PC-3 (cell line): ENCODE results near the gene TMEM233. TPM values are rescaled to one million over a fixed set of nuclear protein-coding genes. Genes with fewer than 3 reads are reported as not detected.

Experiments used
- ATAC-seq: fragments of 200-7000 bp; cut with Tn5 transposase; 2 replicates; pipeline ENCODE4 v1.9.1; 2020; ENCODE audit warnings: mild to moderate bottlenecking, moderate library complexity
- BruUV-seq: library from RNA; stranded (reverse); fragments of 400-500 nt; replicated peaks from 2 replicates; lab custom pipeline; 2021; lab: Mats Ljungman, UMichigan
- CTCF ChIA-PET: fragments of 300-600 bp; sonication (Branson Sonifier 250); formaldehyde crosslinking; loops from one replicate; lab custom pipeline; 2022; ENCODE audit warnings: antibody characterized with exemption; lab: Charles Lee
- POLR2A ChIA-PET: fragments of 300-600 bp; sonication (Branson Sonifier 250); formaldehyde crosslinking; loops from one replicate; lab custom pipeline; 2022; ENCODE audit warnings: antibody characterized with exemption; ENCODE audit not compliant: unreplicated experiment; lab: Charles Lee
- DNase-seq: peaks from one replicate; pipeline ENCODE4 v3.0.0-alpha.2; 2015
- H2AFZ ChIP-seq: fragments of 300-600 bp; sonication (generic); 2 replicates; pipeline ENCODE4 v1.6.0; 2016; ENCODE audit warnings: antibody characterized with exemption, low read length
- H3F3A ChIP-seq: fragments of 300-600 bp; sonication (generic); one replicate; pipeline ENCODE4 v1.6.0; 2017; ENCODE audit warnings: antibody characterized with exemption, low read length, control low read depth, mild to moderate bottlenecking; ENCODE audit not compliant: unreplicated experiment
- H3K27ac ChIP-seq: fragments of 300-600 bp; sonication (generic); 2 replicates; pipeline ENCODE4 v1.5.1; 2016; ENCODE audit warnings: mild to moderate bottlenecking, low read length
- H3K27me3 ChIP-seq: fragments of 300-600 bp; sonication (generic); 2 replicates; pipeline ENCODE4 v1.6.1; 2016; ENCODE audit warnings: low read length, mixed read lengths
- H3K36me3 ChIP-seq: fragments of 300-600 bp; sonication (generic); 2 replicates; pipeline ENCODE4 v1.6.1; 2016; ENCODE audit warnings: low read depth, mixed run types, low read length, mixed read lengths
- H3K4me1 ChIP-seq: fragments of 300-600 bp; sonication (generic); 2 replicates; pipeline ENCODE4 v1.5.1; 2016; ENCODE audit warnings: low read length; ENCODE audit not compliant: insufficient read depth
- H3K4me2 ChIP-seq: fragments of 300-600 bp; sonication (generic); 2 replicates; pipeline ENCODE4 v1.6.0; 2016; ENCODE audit warnings: low read length
- H3K4me3 ChIP-seq: fragments of 300-600 bp; sonication (generic); 2 replicates; pipeline ENCODE4 v1.5.1; 2016; ENCODE audit warnings: mild to moderate bottlenecking, low read length, mixed read lengths
- H3K79me2 ChIP-seq: fragments of 300-600 bp; sonication (generic); 2 replicates; pipeline ENCODE4 v1.6.1; 2017; ENCODE audit warnings: low read length, mixed read lengths
- H3K9ac ChIP-seq: fragments of 300-600 bp; sonication (generic); 2 replicates; pipeline ENCODE4 v1.6.0; 2016; ENCODE audit warnings: mild to moderate bottlenecking, low read length
- H3K9me2 ChIP-seq: fragments of 300-600 bp; sonication (generic); replicated peaks from 2 replicates; pipeline ENCODE4 v1.6.1; 2016; ENCODE audit warnings: mixed run types, low read length, mixed read lengths
- H3K9me3 ChIP-seq: fragments of 300-600 bp; sonication (generic); 2 replicates; pipeline ENCODE4 v1.6.1; 2016; ENCODE audit warnings: low read length, mixed read lengths
- H4K20me1 ChIP-seq: fragments of 300-600 bp; sonication (generic); 2 replicates; pipeline ENCODE4 v1.6.1; 2016; ENCODE audit warnings: low read length, mixed read lengths
- EZH2 ChIP-seq: fragments of 300-600 bp; sonication (generic); IDR thresholded peaks from one replicate; pipeline ENCODE4 v1.6.1; 2017; ENCODE audit warnings: antibody characterized with exemption, mild to moderate bottlenecking, low read length; ENCODE audit not compliant: unreplicated experiment
- EZH2phosphoT487 ChIP-seq: fragments of 300-600 bp; sonication (generic); IDR thresholded peaks from 2 replicates; pipeline ENCODE4 v1.6.1; 2018; ENCODE audit warnings: mild to moderate bottlenecking, antibody characterized with exemption, low read length, borderline replicate concordance
- intact Hi-C: fragments of 100-400 bp; cut with micrococcal nuclease; formaldehyde crosslinking; loops from 2 replicates; pipeline ENCODE4 v1.9.0; 2023
- total RNA-seq: library from RNA; depleted of rRNA; stranded (reverse); fragments of >200 nt; gene quantifications from 2 replicates; pipeline ENCODE4 v1.2.3, GENCODE V29; 2014
- TF ChIP-seq, protein P1 (sequence below): fragments of 300-600 bp; sonication (generic); conservative IDR thresholded peaks from 2 replicates; pipeline ENCODE4 v1.5.1; 2017; ENCODE audit warnings: antibody characterized with exemption, low read depth, mild to moderate bottlenecking, low read length

TMEM233 gene
- total RNA-seq, 1 experiment from 2014 or later: not detected

DNA sequence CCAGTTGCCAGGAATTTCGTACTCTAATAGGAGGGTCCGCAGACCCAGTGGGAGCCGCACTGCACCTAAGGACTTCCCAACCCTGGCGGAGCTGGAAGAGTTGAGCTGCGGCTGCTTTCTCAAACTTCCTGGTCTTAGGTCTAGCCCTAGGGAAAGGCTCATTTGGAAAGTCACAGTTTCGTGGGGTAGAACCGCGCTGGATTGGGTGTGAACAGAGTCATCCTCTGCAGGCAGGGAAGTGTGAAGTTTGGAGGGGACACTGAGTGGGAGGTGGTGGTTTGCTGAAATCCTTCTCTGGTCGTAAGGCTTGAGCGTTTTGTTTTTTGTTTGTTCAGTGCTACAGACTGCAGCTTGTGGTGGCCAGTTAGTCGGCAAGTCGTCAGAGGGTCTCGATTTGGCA, 93.2 kb downstream of the TMEM233 start:
- Histone ChIP-seq H3K9me3 (no peaks in the 10 kb centered on the region), H3K27me3 (no peaks in the 10 kb centered on the region), H3K9me2 (no peaks in the 10 kb centered on the region), H3K9ac (no peak overlapping the region), H3K4me2 (no peak overlapping the region), H3K4me3 (no peak overlapping the region), H3K27ac (no peak overlapping the region), H3F3A (no peaks in the 10 kb centered on the region), H2AFZ (no peak overlapping the region), H4K20me1 (no peaks in the 10 kb centered on the region), H3K79me2 (no peaks in the 10 kb centered on the region), H3K36me3 (peaks cover 22% of the 10 kb centered on the region; the same call in 1 of the 2 replicates), H3K4me1 (peaks cover 10% of the 10 kb centered on the region)
- ATAC-seq: no peak
- CTCF ChIA-PET: no interaction called here
- no TSS peak for BruUV-seq
- intact Hi-C loops: no loop called here
- no peak for DNase-seq
- TF ChIP-seq EZH2phosphoT487 (no peak), EZH2 (no peak)
- TF ChIP-seq, protein P1, sequence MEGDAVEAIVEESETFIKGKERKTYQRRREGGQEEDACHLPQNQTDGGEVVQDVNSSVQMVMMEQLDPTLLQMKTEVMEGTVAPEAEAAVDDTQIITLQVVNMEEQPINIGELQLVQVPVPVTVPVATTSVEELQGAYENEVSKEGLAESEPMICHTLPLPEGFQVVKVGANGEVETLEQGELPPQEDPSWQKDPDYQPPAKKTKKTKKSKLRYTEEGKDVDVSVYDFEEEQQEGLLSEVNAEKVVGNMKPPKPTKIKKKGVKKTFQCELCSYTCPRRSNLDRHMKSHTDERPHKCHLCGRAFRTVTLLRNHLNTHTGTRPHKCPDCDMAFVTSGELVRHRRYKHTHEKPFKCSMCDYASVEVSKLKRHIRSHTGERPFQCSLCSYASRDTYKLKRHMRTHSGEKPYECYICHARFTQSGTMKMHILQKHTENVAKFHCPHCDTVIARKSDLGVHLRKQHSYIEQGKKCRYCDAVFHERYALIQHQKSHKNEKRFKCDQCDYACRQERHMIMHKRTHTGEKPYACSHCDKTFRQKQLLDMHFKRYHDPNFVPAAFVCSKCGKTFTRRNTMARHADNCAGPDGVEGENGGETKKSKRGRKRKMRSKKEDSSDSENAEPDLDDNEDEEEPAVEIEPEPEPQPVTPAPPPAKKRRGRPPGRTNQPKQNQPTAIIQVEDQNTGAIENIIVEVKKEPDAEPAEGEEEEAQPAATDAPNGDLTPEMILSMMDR: no peak
- POLR2A ChIA-PET: no interaction called here

GRCh38 chr12:119687406-119687805, 93.8 kb downstream of the TMEM233 start:
- no TSS peak for BruUV-seq
- Histone ChIP-seq H3K27me3 (no peaks in the 10 kb centered on the region), H4K20me1 (no peaks in the 10 kb centered on the region), H3K9me3 (no peaks in the 10 kb centered on the region), H3K9me2 (no peaks in the 10 kb centered on the region), H3K27ac (no peak overlapping the region), H3K4me2 (no peak overlapping the region), H2AFZ (no peak overlapping the region), H3K9ac (no peak overlapping the region), H3K36me3 (peaks cover 18% of the 10 kb centered on the region; the same call in 1 of the 2 replicates), H3K4me1 (peaks cover 12% of the 10 kb centered on the region), H3F3A (no peaks in the 10 kb centered on the region), H3K79me2 (no peaks in the 10 kb centered on the region), H3K4me3 (no peak overlapping the region)
- intact Hi-C loops: no loop called here
- ChIA-PET POLR2A (interaction anchor here (0.6 kb wide), 1 partner anchor 228 kb away, joined by 3 read pairs; no protein-coding TSS in a partner anchor), CTCF (interaction anchor here (0.7 kb wide), 1 partner anchor 254 kb away, joined by 8 read pairs; no protein-coding TSS in a partner anchor)
- DNase-seq: no peak
- ATAC-seq: no peak
- TF ChIP-seq EZH2 (no peak), EZH2phosphoT487 (no peak)
- TF ChIP-seq, protein P1: no peak

GRCh38 chr12:119687879-119688278, 94.3 kb downstream of the TMEM233 start:
- H3K9me3 ChIP-seq: no peaks in the 10 kb centered on the region
- no peak overlapping the region for H3K9ac ChIP-seq
- no peak overlapping the region for H3K27ac ChIP-seq
- H3K4me1 ChIP-seq: peaks cover 14% of the 10 kb centered on the region
- H3K4me2 ChIP-seq: no peak overlapping the region
- ChIA-PET CTCF (interaction anchor here (0.7 kb wide), 1 partner anchor 253 kb away, joined by 8 read pairs; no protein-coding TSS in a partner anchor), POLR2A (interaction anchor here (0.6 kb wide), 1 partner anchor 227 kb away, joined by 3 read pairs; no protein-coding TSS in a partner anchor)
- H3F3A ChIP-seq: no peaks in the 10 kb centered on the region
- no TSS peak for BruUV-seq
- intact Hi-C loops: no loop called here
- H3K9me2 ChIP-seq: no peaks in the 10 kb centered on the region
- H4K20me1 ChIP-seq: no peaks in the 10 kb centered on the region
- DNase-seq: no peak
- H3K4me3 ChIP-seq: no peak overlapping the region
- no peak overlapping the region for H2AFZ ChIP-seq
- no peaks in the 10 kb centered on the region for H3K27me3 ChIP-seq
- ATAC-seq: no peak
- peaks cover 18% of the 10 kb centered on the region; the same call in 1 of the 2 replicates for H3K36me3 ChIP-seq
- H3K79me2 ChIP-seq: no peaks in the 10 kb centered on the region
- TF ChIP-seq, protein P1: no peak
- TF ChIP-seq EZH2 (no peak), EZH2phosphoT487 (no peak)
